Stimulated activated CD8-positive, alpha-beta memory T cell treated with anti-CD3 and anti-CD28 coated beads, Interleukin-2, amount 100 ng/mL, for 48 hours (primary cell): Measurements from ENCODE around the gene RGS8.

ENCODE experiments used
- DNase-seq, 2 donors: peaks; one replicate each; pipeline ENCODE4 v3.0.0-alpha.2; 2020; ENCODE audit warnings: low read depth in 2 of 2

RGS8 gene

GRCh38 chr1:182671750-182672486 is 12.5 kb downstream of the RGS8 start:
- DNase-seq, result no peak

- DNase-seq, result no peak
Measured at GRCh38 chr1:182670032-182670749, 14.2 kb downstream of the RGS8 start.

- DNase-seq, result no peak
Measured at GRCh38 chr1:182669266-182669665, 15.1 kb downstream of the RGS8 start.

GRCh38 chr1:182668521-182669054 is 15.8 kb downstream of the RGS8 start:
- no peak for DNase-seq

- no peak for DNase-seq
Measured at GRCh38 chr1:182667848-182668505, 16.4 kb downstream of the RGS8 start.

- no peak for DNase-seq
Measured at GRCh38 chr1:182666706-182667105, 17.7 kb downstream of the RGS8 start.

GRCh38 chr1:182664296-182664695 is 20.1 kb downstream of the RGS8 start:
- DNase-seq, result no peak

GRCh38 chr1:182662956-182663355 is 21.4 kb downstream of the RGS8 start:
- no peak for DNase-seq

- DNase-seq, result no peak
Measured at GRCh38 chr1:182662121-182662890, 22.1 kb downstream of the RGS8 start.

- no peak for DNase-seq
Measured at GRCh38 chr1:182658055-182658454, 26.3 kb downstream of the RGS8 start.

- DNase-seq, result no peak
Measured at GRCh38 chr1:182656842-182657397, 27.5 kb downstream of the RGS8 start.

GRCh38 chr1:182653986-182654385 is 30.4 kb downstream of the RGS8 start:
- no peak for DNase-seq

GRCh38 chr1:182652933-182653332 is 31.5 kb downstream of the RGS8 start:
- DNase-seq, result no peak

GRCh38 chr1:182651339-182651724 is 33.1 kb downstream of the RGS8 start:
- no peak for DNase-seq

- DNase-seq, result no peak
Measured at GRCh38 chr1:182650678-182651338, 33.6 kb downstream of the RGS8 start.

GRCh38 chr1:182649041-182649440 is 35.3 kb downstream of the RGS8 start:
- no peak for DNase-seq

- DNase-seq, result no peak
Measured at GRCh38 chr1:182646739-182647138, 37.6 kb downstream of the RGS8 start.

- no peak for DNase-seq
Measured at GRCh38 chr1:182644886-182645285, 39.5 kb downstream of the RGS8 start.

GRCh38 chr1:182643699-182644098 is 40.7 kb downstream of the RGS8 start:
- DNase-seq, result no peak

GRCh38 chr1:182642461-182642860 is 41.9 kb downstream of the RGS8 start:
- DNase-seq, result no peak

GRCh38 chr1:182641561-182641960 is 42.8 kb downstream of the RGS8 start:
- DNase-seq, result no peak
